Measurements from ENCODE around the gene ERMN. TPM values are rescaled to one million over a fixed set of nuclear protein-coding genes. Genes with fewer than 3 reads are reported as not detected.

ERMN gene
- total RNA-seq, 1 experiment from 2014 or later = 0.59 TPM

- TF ChIP-seq HMGA2 (CRISPR knock-in tag; IDR thresholded peaks at IDR 0.05) = no peak
- TF ChIP-seq ZNF671 (CRISPR knock-in tag; IDR thresholded peaks at IDR 0.05) = no peak
- TF ChIP-seq E2F1 (CRISPR knock-in tag; IDR thresholded peaks at IDR 0.05) = no peak
These were observed 22.0 kb downstream of the ERMN start (continued) for GRCh38 chr2:157303612-157304011.

GRCh38 chr2:157302492-157303099, 23.0 kb downstream of the ERMN start:
- no peak overlapping the region for H3K4me3 Mint-ChIP-seq
- H3K9me3 Mint-ChIP-seq = no peaks in the 10 kb centered on the region
- ChIA-PET POLR2A (interaction anchor here (1.0 kb wide), 1 partner anchor 23 kb away, joined by 3 read pairs; the partner anchor contains the start of gene ERMN), CTCF (interaction anchor here (0.6 to 5.5 kb wide), 35 partner anchors 9 to 1875 kb away, joined by 3 to 117 read pairs (median 4); partner anchors contain the start of genes ACVR1C, ERMN and GALNT5)
- H3K36me3 Mint-ChIP-seq = no peaks in the 10 kb centered on the region
- H3K4me1 Mint-ChIP-seq = peaks cover 26% of the 10 kb centered on the region
- no peak overlapping the region for H3K27ac Mint-ChIP-seq
- peak; percentile 68 for ATAC-seq
- TF ChIP-seq RELA (CRISPR knock-in tag; IDR thresholded peaks at IDR 0.05; ENCODE audit: borderline replicate concordance) (no peak), CTCF (IDR thresholded peaks at IDR 0.05) (peak; percentile 71)
- no peak for DNase-seq (ENCODE audit: low spot score)
- H3K27me3 Mint-ChIP-seq (ENCODE audit: low read depth) = peaks cover 4% of the 10 kb centered on the region

- no peak overlapping the region for H3K27ac Mint-ChIP-seq
- H3K36me3 Mint-ChIP-seq = no peaks in the 10 kb centered on the region
- ChIA-PET CTCF (interaction anchor here (1.5 to 5.5 kb wide), 5 partner anchors 10 to 328 kb away, joined by 5 to 117 read pairs (median 16); partner anchors contain the start of genes ACVR1C and ERMN), POLR2A (no interaction called here)
- H3K4me1 Mint-ChIP-seq = peaks cover 22% of the 10 kb centered on the region
- ATAC-seq (no peak), DNase-seq (ENCODE audit: low spot score) (no peak)
- H3K4me3 Mint-ChIP-seq = no peak overlapping the region
- TF ChIP-seq SOX15 (CRISPR knock-in tag; IDR thresholded peaks at IDR 0.05) (no peak), NR3C1 (CRISPR knock-in tag; conservative IDR thresholded peaks at IDR 0.05; ENCODE audit: low read depth) (no peak), TCF7 (CRISPR knock-in tag; IDR thresholded peaks at IDR 0.05; ENCODE audit: low read depth) (no peak), STAT6 (CRISPR knock-in tag; conservative IDR thresholded peaks at IDR 0.05; ENCODE audit: low read depth) (no peak), NFYB (CRISPR knock-in tag; conservative IDR thresholded peaks at IDR 0.05; ENCODE audit: low read depth) (no peak), NR1H2 (CRISPR knock-in tag; IDR thresholded peaks at IDR 0.05) (no peak), SP1 (CRISPR knock-in tag; conservative IDR thresholded peaks at IDR 0.05) (no peak), FOXP4 (CRISPR knock-in tag; IDR thresholded peaks at IDR 0.05) (no peak), ZBTB21 (CRISPR knock-in tag; IDR thresholded peaks at IDR 0.05; ENCODE audit: borderline replicate concordance) (no peak)
- peaks cover 4% of the 10 kb centered on the region for H3K27me3 Mint-ChIP-seq (ENCODE audit: low read depth)
- H3K9me3 Mint-ChIP-seq = no peaks in the 10 kb centered on the region
These were observed 24.3 kb downstream of the ERMN start for GRCh38 chr2:157301307-157301706.

Measured in WTC11 (cell line).